Measurements from ENCODE around the gene INAVA. TPM values are rescaled to one million over a fixed set of nuclear protein-coding genes. Genes with fewer than 3 reads are reported as not detected.
A peak's percentile ranks its signal among the peaks of the same experiment; 100 is the strongest.
"Not testable (repeated sequence)": the region's sequence is repeated elsewhere in the genome, so short reads cannot be mapped to it uniquely, and the experiment has no call there.

INAVA gene
- total and polyA plus RNA-seq, 2 donors (not counting 1 experiment from before 2014, with no cell fraction given): 0.02 TPM; not detected in 1

DNA sequence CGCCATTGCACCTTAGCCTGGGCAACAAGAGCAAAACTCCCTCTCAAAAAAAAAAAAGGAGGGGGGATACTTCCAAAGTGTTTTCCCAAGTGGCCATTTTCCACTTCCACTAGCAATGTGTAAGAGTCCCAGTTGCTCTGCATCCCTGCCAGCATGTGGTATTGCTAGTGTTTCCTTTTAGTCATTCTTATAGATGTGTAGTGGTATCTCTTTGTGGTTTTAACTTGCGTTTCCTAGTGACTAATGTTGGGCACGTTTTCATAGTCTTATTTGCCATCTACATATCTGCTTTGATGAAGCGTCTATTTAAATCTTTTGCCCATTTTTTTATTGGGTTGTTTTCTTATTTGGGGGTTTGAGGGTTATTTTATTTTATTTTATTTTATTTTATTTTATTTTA lies 31.1 kb downstream of the INAVA start:
- Histone ChIP-seq H3K36me3 (ENCODE audit: control insufficient read depth, insufficient read depth, low read length) (no peaks in the 10 kb centered on the region), H3K27ac (ENCODE audit: insufficient read depth, low read length) (no peak overlapping the region), H3K27me3 (ENCODE audit: control insufficient read depth, insufficient read depth, low read length) (peaks cover 8% of the 10 kb centered on the region), H4K20me1 (ENCODE audit: control insufficient read depth, extremely low read depth, insufficient read depth, low read length) (no peaks in the 10 kb centered on the region), H3K4me2 (ENCODE audit: extremely low read depth, insufficient read depth, low read length) (no peak overlapping the region), H3K9me3 (ENCODE audit: control insufficient read depth, insufficient read depth, low read depth, low read length) (no peaks in the 10 kb centered on the region), H2AFZ (ENCODE audit: low read length) (no peak overlapping the region), H3K79me2 (ENCODE audit: control insufficient read depth, insufficient read depth, low read length) (no peaks in the 10 kb centered on the region), H3K4me3 (replicated peaks in 1 of 4; ENCODE audit: control extremely low read depth in 1 of 4, insufficient read depth in 1 of 4, low read depth in 3 of 4, low read length in 4 of 4) (no peak overlapping the region), H3K4me1 (ENCODE audit: control insufficient read depth, extremely low read depth, insufficient read depth, low read length) (no peaks in the 10 kb centered on the region), H3K9ac (ENCODE audit: insufficient read depth, low read length) (no peak overlapping the region)
- DNase-seq (ENCODE audit: low read depth in 2 of 2): peak in 1 of 2 donors; percentile 53
- TF ChIP-seq EZH2 (IDR thresholded peaks at IDR 0.05; ENCODE audit: low read length, missing control alignments): no peak
- TF ChIP-seq, protein P1, sequence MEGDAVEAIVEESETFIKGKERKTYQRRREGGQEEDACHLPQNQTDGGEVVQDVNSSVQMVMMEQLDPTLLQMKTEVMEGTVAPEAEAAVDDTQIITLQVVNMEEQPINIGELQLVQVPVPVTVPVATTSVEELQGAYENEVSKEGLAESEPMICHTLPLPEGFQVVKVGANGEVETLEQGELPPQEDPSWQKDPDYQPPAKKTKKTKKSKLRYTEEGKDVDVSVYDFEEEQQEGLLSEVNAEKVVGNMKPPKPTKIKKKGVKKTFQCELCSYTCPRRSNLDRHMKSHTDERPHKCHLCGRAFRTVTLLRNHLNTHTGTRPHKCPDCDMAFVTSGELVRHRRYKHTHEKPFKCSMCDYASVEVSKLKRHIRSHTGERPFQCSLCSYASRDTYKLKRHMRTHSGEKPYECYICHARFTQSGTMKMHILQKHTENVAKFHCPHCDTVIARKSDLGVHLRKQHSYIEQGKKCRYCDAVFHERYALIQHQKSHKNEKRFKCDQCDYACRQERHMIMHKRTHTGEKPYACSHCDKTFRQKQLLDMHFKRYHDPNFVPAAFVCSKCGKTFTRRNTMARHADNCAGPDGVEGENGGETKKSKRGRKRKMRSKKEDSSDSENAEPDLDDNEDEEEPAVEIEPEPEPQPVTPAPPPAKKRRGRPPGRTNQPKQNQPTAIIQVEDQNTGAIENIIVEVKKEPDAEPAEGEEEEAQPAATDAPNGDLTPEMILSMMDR (conservative IDR thresholded peaks at IDR 0.05 in 1 of 2, IDR thresholded peaks at IDR 0.05 in 1 of 2; ENCODE audit: low read depth in 1 of 2, low read length in 2 of 2): no peak

DNA sequence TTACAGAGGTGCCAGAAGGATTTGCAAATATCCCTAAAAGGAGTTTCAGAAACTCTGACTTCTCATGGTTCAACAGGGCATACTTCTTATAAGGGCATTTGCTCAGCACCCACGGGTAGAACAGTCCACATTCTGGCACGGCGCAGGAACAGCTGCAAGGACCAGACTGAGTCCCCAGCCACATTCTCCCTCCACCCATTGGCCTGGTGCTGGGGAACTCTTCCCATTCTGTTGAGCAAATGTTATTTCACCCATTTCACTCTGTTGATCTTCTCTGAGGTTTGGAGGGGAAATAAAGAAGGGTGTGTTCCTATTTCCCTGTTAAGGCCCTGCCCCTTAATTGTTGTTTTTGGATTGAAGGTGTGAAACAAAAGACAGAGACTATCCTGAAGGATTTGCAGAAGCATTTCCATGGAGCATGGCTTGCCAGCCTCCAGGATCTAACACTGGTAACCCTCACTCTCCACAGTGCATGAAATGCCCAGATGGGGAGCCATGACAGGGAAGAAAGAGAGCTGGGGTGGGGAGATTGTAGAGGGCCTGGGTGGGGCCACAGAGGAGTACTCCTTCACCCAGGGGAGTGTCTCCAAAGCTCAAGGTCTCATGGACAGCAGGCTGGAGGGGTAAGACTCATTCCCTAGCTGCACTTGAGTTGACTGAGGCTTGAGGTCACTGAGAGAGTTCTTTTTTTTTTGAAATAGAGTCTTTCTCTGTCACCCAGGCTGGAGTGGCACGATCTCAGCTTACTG lies 35.0 kb downstream of the INAVA start:
- no peaks in the 10 kb centered on the region for H3K79me2 ChIP-seq (ENCODE audit: control insufficient read depth, insufficient read depth, low read length)
- no peak overlapping the region for H2AFZ ChIP-seq (ENCODE audit: low read length)
- no peak for DNase-seq (ENCODE audit: low read depth in 2 of 2)
- H3K4me1 ChIP-seq (ENCODE audit: control insufficient read depth, extremely low read depth, insufficient read depth, low read length): no peaks in the 10 kb centered on the region
- H3K27me3 ChIP-seq (ENCODE audit: control insufficient read depth, insufficient read depth, low read length): peaks cover 11% of the 10 kb centered on the region
- no peak overlapping the region for H3K4me3 ChIP-seq (replicated peaks in 1 of 4; ENCODE audit: control extremely low read depth in 1 of 4, insufficient read depth in 1 of 4, low read depth in 3 of 4, low read length in 4 of 4)
- H3K9me3 ChIP-seq (ENCODE audit: control insufficient read depth, insufficient read depth, low read depth, low read length): no peaks in the 10 kb centered on the region
- H3K36me3 ChIP-seq (ENCODE audit: control insufficient read depth, insufficient read depth, low read length): no peaks in the 10 kb centered on the region
- no peak for TF ChIP-seq EZH2 (IDR thresholded peaks at IDR 0.05; ENCODE audit: low read length, missing control alignments)
- TF ChIP-seq, protein P1 (conservative IDR thresholded peaks at IDR 0.05 in 1 of 2, IDR thresholded peaks at IDR 0.05 in 1 of 2; ENCODE audit: low read depth in 1 of 2, low read length in 2 of 2): no peak
- H3K9ac ChIP-seq (ENCODE audit: insufficient read depth, low read length): no peak overlapping the region
- H4K20me1 ChIP-seq (ENCODE audit: control insufficient read depth, extremely low read depth, insufficient read depth, low read length): no peaks in the 10 kb centered on the region
- no peak overlapping the region for H3K4me2 ChIP-seq (ENCODE audit: extremely low read depth, insufficient read depth, low read length)
- H3K27ac ChIP-seq (ENCODE audit: insufficient read depth, low read length): no peak overlapping the region

DNA sequence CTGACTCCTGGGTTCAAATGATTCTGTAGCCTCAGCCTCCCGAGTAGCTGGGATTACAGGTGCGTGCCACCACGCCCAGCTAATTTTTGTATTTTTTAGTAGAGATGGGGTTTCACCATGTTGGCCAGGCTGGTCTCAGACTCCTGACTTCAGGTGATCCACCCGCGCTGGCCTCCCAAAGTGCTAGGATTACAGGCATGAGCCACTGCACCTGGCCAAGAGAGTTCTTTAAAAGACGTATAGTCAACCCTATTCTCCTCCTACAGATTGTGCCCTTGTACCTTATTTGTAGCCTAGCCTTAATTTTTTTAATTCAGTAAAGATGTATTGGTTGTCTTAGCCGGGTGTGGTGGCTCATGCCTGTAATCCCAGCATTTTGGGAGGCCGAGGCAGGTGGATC lies 35.6 kb downstream of the INAVA start:
- not testable (repeated sequence) for H3K27ac ChIP-seq (ENCODE audit: insufficient read depth, low read length); H3K36me3 ChIP-seq (ENCODE audit: control insufficient read depth, insufficient read depth, low read length); DNase-seq (ENCODE audit: low read depth in 2 of 2); H3K4me2 ChIP-seq (ENCODE audit: extremely low read depth, insufficient read depth, low read length); H3K4me1 ChIP-seq (ENCODE audit: control insufficient read depth, extremely low read depth, insufficient read depth, low read length); H2AFZ ChIP-seq (ENCODE audit: low read length); H3K9ac ChIP-seq (ENCODE audit: insufficient read depth, low read length); H3K9me3 ChIP-seq (ENCODE audit: control insufficient read depth, insufficient read depth, low read depth, low read length); H4K20me1 ChIP-seq (ENCODE audit: control insufficient read depth, extremely low read depth, insufficient read depth, low read length); H3K4me3 ChIP-seq (replicated peaks in 1 of 4; ENCODE audit: control extremely low read depth in 1 of 4, insufficient read depth in 1 of 4, low read depth in 3 of 4, low read length in 4 of 4); H3K79me2 ChIP-seq (ENCODE audit: control insufficient read depth, insufficient read depth, low read length)
- peaks cover 12% of the 10 kb centered on the region for H3K27me3 ChIP-seq (ENCODE audit: control insufficient read depth, insufficient read depth, low read length)
